ENCODE measurements around the gene SNUPN.
"Not testable (repeated sequence)": the region's sequence is repeated elsewhere in the genome, so short reads cannot be mapped to it uniquely, and the experiment has no call there.

The SNUPN gene

DNA sequence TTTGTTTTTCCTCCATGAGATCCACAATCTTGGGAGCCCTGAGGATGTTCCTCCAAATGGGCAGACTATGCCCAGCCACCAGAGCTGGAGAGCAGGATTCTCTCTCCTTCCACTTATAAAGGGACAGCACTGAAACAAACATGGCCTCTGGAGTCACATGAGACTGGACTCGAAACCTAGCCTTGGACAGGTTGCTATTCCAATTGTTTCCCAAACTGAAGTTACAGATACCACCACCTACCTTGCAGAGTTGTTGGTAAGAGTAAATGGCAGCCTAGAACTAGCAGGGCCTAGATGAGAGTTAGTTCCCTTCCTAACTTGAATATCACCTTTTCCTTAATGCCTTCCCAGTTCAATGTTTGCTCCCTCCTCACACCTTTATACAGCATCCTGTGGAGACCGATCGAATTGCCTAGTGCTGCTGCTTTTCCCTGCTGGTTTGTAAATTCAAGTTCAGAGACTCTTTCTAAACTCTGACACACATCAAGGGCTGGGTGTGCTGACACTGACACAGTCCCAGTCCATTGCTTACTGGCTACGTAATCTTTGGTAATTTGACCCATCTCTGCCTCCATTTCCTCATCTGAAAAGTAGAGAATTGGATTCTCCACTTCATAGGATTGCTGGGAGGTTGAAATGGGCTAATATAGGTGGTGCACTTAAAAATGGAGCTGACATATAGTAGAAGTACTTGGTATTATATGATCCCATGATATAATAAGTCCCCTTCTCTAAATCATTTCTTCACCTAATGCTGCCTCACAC lies 11.9 kb upstream of the SNUPN start:
- no peak for DNase-seq (ENCODE audit: insufficient read length, low spot score)

DNA sequence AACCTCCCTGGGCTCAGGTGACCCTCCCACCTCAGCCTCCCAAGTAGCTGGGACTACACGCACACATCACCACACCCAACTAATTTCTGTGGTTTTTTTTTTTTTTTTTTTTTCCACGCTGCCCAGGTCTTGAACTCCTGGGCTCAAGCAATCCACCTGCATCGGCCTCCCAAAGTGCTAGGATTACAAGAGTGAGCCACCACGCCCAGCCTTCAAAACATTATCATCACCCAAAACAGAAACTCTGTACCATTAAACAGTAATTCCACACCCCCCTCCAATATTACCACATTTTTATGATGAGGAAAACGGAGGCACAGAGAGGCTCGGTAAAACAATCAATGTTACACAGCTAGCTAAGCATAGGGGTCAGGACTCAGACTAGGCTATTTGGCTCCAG lies 10.5 kb upstream of the SNUPN start:
- DNase-seq (ENCODE audit: insufficient read length, low spot score) (no peak), FAIRE-seq (no peak)

More for the DNA sequence above, 11.9 kb upstream of the SNUPN start:
- FAIRE-seq: no peak

DNA sequence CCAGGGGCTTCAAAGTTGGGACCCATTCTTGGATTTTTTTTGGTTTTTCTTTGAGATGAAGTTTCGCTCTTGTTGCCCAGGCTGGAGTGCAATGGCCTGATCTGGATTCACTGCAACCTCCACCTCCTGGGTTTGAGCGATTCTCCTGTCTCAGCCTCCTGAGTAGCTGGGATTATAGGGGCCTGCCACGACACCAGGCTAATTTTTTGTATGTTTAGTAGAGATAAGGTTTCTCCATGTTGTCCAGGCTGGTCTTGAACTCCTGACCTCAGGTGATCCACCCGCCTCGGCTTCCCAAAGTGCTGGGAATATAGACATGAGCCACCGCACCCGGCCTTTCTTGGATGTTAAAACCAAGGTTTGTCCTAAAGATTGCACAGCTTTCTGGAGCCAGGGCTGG lies 8.4 kb upstream of the SNUPN start:
- FAIRE-seq; DNase-seq (ENCODE audit: insufficient read length, low spot score): not testable (repeated sequence)

DNA sequence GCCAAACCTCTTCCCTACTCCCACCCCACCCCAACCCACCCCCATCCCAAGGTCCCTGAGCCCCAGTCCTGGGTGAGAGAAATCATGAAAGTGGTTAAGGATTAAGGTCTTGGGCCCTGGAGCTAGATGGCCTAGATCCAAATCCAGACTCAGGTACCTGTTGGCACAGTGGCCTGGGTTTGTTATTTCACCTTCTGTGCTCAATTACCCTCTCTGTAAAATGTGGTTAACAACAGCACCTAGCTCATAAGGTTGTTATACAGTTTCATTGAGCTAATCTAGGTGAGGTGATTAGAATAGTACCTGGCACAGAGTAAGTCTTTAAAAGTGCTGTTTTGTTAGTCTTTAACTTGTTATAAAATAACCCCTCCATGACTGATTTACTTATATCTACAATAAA lies 6.4 kb upstream of the SNUPN start:
- DNase-seq (ENCODE audit: insufficient read length, low spot score) (no peak), FAIRE-seq (no peak)

DNA sequence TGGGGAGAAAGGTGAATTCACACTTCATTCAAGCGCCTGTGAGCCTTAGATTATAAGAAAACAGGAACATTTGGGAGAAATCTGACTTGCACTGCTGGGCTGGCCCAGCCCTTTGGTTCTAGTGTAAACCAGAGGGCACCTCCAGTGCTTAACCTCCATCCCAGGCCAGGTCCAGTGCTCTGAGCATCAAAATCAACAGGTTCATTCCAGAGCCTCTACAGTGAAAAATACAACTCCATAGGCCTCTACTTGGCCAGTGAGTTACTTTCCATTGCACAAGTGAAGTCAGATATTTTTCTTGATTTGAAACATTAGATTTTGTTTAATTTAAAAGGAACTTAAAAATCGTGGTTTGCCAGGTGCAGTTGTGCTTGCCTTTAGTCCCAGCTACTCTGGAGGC lies 3.0 kb downstream of the SNUPN start:
- FAIRE-seq: no peak
- no peak for DNase-seq (ENCODE audit: insufficient read length, low spot score)

DNA sequence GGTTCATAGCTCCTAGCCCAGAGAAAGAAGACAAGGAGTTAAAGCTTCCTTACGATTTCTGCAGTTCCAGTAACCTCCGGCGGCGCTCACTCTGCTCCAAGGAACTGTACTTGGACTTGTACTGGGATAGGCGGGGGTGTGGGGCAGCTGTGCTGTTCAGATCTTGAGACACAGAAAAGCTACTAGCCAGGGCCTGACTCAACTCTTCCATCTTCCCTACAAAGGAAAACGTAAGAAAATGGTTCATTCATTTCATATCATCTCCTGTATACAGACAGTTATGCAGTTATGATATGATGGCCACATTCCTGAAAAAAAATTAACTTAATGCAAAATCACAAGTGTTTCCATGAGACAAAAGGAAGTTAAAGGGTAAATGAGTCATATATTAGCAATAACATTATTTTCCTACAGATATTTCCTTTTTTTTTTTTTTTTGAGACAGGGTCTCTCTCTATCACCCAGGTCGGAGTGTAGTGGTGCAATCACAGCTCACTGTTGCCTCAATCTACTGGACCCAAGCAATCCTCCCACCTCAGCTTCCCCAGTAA lies 4.6 kb downstream of the SNUPN start:
- DNase-seq (ENCODE audit: insufficient read length, low spot score) (no peak), FAIRE-seq (no peak)

DNA sequence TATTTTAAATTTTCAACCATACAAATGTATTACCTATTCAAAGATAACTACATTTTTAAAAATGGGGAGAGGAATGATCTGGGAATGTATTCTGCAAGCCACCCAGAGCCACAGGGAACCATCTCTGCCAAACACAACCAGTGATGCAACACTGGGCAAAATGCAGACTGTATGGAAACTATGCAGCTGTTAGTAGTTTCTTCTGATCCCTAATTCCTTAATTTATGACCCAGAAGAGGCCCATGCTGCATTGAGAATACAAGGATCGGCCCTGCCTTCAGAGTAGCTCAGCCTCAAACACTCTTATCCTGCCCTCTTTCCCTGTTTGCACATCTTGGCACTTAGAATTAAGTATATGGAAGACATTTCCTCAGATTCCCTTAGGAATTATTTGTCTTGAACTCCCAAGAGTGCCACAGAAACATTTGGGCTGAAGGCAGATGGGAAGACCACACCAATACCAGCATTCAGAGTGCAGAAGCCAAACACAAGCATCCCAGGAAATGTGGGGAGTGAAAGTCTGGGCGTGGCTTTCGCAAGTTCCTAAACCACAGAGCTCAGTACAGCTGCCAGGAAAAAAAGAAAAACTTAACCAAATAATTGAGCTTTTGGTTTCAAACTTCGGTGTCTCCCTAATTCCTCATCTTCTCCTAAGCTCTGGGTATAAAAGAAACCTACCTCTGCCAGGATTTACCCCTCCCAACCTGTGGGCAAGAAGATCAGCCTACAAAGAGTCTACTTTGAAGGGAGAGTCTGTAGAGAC lies 5.3 kb downstream of the SNUPN start:
- FAIRE-seq: no peak
- DNase-seq (ENCODE audit: insufficient read length, low spot score): no peak

DNA sequence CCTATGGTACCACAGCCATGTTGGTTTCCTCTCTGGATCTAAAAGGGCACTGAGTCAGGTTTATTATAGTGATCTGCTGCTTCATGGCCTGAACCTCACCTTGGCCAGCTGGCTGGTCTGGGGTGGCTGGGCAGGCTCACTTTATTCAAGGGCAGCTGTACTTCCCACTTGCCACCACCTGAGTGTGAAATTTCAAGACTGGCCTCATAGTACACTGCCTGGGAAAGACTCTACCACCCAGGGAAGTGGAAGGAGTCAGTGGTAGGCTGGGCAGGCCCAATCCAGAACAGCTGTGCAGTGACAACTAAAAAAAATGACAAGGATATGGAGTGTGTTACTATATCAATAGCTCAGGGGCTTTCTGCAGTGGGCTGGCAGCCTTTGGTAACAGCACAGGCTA lies 8.8 kb downstream of the SNUPN start:
- FAIRE-seq (no peak), DNase-seq (ENCODE audit: insufficient read length, low spot score) (no peak)

DNA sequence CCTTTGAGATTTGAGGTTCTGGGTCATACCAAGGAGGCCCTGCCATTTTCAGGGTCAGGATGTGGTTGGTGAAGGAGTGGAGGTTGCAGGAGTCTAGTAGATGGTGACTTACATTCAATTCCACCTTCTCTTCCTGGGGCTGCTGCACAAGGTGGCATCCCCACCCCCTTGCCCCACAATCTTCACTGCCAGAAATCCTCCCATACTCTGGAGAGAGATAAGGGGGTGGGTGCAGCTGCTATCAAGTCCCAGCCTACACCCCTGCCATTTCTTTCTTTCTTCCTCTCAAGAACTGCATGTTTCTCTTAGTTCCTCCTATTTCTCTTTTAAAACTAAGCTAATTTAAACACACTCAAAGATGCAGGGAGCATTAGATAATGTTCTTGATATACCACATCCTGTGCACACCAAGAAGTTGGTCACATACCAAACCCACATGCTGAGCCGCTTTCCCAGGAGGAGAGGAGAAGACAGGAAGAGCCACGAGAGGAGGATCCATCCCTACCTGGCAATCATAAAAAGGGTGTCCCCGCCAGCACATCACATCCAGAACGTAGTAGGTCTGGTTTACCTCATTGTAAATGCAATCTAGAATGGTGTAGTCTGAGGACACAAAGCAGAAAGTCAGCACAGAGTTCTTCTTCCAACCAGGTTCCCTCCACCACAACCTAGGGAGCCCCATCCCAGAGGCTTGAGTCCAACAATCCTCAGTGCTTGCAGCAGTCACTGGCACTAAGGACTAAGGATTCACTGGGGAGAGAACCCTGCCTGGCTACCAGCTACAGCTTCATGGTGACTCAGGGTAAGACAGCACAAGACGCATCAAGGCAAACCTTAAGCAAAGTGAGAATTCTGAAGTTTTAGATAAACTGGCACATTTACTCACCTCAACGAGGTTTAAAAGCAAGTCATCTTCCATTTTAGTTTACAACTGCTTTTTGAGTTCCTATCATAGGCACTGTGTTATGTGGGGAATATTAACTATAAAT lies 18.5 kb downstream of the SNUPN start:
- DNase-seq (ENCODE audit: insufficient read length, low spot score): no peak
- FAIRE-seq: no peak

DNA sequence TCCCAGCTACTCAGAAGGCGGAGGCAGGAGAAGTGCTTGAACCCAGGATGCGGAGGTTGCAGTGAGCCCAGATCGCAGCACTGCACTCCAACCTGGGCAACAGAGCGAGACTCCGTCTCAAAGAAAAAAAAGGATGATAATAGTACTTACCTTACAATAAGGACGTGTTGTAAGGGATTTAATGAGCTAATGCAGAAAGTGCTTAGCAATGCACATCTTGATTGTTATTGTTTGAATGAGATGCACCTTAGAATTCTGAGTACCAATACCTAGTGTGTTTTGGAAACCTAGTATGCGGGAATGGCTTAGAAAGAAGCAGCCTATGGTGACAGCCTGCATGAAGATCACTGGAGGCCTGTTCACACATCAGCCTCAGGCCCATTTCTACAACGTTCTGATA lies 19.5 kb downstream of the SNUPN start:
- DNase-seq (ENCODE audit: insufficient read length, low spot score) (no peak), FAIRE-seq (no peak)

DNA sequence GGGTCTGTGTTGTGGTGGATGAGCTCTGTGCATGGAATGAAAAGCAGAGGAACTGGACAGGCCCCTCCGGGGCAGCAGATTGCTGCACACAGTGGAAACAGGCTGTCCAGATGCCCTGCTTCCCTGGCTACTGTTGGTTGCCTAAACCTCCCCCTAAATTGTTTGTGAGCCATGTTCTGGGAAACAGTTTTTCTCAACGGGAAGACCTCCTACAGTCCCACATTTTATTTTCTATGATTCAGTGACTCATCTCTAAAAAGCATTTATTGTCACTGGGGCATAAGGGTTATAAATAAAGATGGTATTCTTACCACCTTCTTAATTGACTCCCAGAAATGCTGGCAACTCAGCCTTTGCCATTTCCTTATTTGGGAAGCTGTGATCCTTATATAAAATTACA lies 26.1 kb downstream of the SNUPN start:
- DNase-seq (ENCODE audit: insufficient read length, low spot score) (no peak), FAIRE-seq (no peak)

DNA sequence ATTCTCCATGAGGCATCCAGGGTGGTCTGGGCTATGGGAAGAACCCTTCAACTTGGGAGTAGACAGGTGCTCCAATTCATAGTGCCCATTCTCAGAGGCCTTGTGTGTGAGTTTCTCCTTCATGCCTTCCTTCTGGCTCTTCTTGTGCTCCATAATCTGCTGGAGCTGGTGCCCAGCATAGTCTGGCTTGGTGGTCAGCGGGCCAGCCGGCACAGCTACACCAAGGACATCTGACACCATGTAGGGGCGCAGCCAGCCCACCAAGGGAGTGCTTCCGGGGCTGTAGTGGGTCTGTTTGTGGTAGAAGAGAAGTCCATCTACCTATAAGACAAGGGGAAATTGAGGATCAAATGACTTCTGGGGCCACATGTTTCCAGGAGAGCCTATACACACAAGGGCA lies 27.2 kb downstream of the SNUPN start:
- FAIRE-seq (no peak), DNase-seq (ENCODE audit: insufficient read length, low spot score) (no peak)

DNA sequence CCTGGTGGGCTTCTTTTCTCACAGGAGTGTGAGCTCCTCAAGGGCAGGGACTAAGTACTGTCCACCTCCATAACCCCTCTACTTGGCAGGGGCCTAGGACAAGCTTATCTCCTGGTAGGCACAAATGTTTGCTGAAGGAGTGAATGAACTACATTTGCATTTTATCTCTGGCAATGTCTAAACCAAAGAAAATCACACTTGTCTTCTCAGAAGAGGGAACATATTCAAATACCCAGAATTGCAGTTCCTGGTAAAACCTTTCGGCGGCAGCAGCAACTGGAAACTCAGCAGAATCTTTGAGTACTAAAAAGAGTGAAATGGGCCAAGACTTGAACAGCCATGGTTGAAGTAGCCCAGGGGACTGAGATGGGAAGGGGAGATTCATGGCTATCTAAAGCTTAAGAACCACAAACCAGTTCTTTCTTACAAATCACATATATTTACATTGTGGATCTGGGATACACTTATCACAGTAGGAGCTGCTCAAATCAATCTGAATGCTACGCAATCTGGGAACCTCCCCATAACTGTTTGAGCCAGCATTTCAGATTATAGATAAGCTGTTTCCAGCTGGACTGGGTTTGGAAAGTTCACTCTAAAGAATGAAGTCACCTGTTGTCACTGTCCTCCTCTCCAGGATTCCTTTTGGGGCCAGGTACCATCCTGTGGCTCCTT lies 27.7 kb downstream of the SNUPN start:
- DNase-seq (ENCODE audit: insufficient read length, low spot score): no peak
- no peak for FAIRE-seq

DNA sequence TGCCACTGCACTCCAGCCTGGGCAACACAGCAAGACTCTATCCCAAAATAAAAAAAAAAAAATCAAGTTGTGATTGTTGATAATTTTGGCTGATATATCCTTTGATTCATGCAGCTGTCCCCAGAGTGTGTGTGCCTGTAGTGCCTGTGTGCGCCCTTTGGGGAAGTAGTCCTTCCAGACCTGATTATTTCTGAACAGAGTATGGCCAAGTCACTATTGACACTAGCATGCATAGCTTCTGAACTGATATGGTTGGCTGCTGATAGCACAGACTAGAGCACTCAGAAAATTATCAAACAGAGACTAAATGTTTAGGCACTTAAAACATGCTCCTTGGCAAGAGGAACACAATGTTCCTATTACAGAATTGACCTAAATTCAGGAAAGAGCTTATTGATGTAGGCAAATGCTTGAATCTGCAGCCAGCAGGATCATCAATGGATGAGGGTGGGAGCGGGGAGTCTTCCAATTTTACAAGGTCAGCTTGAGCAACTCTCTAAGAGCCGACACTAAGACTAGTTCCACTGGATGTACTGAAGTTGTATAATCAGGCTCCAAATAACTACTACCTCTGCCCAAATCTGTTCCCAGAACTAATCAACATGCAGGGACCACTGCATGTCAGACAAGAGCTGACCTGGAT lies 28.7 kb downstream of the SNUPN start:
- no peak for DNase-seq (ENCODE audit: insufficient read length, low spot score)
- no peak for FAIRE-seq

DNA sequence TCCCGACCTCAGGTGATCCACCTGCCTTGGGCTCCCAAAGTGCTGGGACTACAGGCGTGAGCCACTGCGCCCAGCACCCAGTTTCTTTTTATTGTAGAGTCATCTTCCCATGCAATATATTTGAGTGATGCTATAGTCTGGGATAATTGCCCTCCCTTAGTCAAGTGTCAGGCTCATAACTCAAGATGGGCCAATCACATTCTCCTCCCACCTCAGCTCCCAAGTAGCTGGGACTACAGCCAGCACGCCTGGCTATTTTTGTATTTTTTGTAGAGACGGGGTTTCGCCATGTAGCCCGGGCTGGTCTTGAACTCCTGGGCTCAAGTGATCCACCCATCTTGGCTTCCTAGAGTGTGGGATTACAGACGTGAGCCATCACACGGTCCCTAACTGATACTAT lies 31.2 kb downstream of the SNUPN start:
- no peak for FAIRE-seq

DNA sequence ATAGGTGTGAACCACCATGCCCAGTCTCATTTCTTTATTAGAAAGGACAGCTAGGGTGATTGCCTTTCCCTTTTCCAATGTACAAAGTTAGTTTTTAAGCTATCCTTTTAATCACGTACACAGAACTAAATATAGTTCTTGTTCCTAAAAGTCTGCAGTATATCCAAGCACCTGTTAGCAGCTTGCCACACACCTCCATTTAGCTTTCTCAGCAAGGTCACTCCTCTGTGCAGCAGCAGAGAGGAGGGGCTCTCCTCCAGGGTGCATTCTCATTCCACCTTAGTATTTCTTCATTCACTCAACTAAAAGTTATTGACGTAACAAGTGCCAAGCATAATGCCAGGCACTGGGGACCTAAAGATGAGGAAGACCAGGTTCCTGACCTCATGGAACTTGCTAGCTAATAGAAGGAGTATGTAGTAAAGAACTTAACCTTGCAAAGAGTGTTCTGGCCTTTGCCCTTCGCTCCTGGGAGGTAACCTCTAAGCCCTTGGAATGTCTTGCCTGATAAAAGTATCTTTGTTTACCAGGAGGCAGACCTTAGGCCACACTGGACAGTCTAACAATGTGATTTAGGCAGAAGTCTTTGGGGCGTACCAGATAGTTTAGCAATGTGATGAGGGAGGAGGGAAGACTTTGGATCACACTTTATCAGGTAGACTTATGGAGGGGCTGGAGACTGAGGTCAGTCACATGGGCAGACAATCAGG lies 33.7 kb downstream of the SNUPN start:
- no peak for FAIRE-seq

More for the DNA sequence above, 31.2 kb downstream of the SNUPN start:
- no peak for DNase-seq (ENCODE audit: insufficient read length, low spot score)

DNA sequence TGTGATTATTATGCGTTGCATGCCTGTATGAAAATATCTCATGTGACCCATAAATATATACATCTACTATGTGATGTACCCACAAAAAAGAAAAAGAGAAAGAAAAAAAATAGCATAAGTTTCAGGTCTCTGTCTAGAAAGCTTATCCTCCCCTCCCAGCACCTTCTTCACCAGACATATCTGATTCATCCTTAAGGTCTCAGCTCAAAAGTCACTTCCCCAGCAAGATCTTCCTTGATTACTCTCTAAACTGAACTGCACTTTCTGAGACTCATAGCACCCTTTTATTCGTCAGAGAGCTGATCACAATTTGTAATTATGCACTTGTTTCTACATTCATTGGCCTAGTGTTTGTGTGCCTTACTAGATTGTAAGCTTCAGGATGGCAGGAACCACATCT lies 35.3 kb downstream of the SNUPN start:
- DNase-seq (ENCODE audit: insufficient read length, low spot score) (no peak), FAIRE-seq (no peak)

More for the DNA sequence above, 33.7 kb downstream of the SNUPN start:
- no peak for DNase-seq (ENCODE audit: insufficient read length, low spot score)

DNA sequence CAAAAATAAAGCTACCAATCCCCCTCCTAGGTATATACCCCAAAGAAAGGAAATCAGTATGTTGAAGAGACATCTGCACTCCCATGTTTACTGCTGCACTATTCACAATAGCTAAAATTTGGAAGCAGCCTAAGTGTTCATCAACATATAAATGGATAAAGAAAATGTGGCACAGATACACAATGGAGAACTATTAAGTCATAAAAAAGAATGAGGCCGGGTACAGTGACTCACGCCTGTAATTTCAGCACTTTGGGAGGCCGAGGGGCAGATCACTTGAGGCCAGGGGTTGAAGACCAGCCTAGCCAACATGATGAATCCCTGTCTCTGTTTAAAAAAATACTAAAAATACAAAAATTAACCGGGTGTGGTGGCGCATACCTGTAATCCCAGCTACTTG lies 36.5 kb downstream of the SNUPN start:
- no peak for FAIRE-seq
- DNase-seq (ENCODE audit: insufficient read length, low spot score): no peak

DNA sequence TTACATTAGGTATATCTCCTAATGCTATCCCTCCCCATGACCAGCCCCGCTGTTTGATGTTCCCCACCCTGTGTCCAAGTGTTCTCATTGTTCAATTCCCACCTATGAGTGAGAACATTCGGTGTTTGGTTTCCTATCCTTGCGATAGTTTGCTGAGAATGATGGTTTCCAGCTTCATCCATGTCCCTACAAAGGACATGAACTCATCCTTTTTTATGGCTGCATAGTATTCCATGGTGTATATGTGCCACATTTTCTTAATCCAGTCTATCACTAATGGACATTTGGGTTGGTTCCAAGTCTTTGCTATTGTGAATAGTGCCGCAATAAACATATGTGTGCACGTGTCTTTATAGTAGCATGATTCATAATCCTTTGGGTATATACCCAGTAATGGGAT lies 39.1 kb downstream of the SNUPN start:
- DNase-seq (ENCODE audit: insufficient read length, low spot score); FAIRE-seq: not testable (repeated sequence)

Measured in HTR-8/SVneo (cell line).